SU-DHL-6 (cell line): ENCODE measurements around the gene GCH1.

Experiments
- EZH2phosphoT487 ChIP-seq: fragments of 200-600 bp; sonication (generic), shearing (Covaris generic); conservative IDR thresholded peaks from 2 replicates; pipeline ENCODE4 v1.6.1; 2018; ENCODE audit warnings: mild to moderate bottlenecking, antibody characterized with exemption, low read length, moderate library complexity, mixed read lengths
- TF ChIP-seq, protein P1 (sequence below): fragments of 200-600 bp; sonication (generic); IDR thresholded peaks from one replicate; pipeline ENCODE4 v1.5.1; 2017; ENCODE audit warnings: antibody characterized with exemption, mild to moderate bottlenecking, low read length, moderate library complexity; ENCODE audit not compliant: insufficient read depth, poor library complexity, severe bottlenecking

DNA sequence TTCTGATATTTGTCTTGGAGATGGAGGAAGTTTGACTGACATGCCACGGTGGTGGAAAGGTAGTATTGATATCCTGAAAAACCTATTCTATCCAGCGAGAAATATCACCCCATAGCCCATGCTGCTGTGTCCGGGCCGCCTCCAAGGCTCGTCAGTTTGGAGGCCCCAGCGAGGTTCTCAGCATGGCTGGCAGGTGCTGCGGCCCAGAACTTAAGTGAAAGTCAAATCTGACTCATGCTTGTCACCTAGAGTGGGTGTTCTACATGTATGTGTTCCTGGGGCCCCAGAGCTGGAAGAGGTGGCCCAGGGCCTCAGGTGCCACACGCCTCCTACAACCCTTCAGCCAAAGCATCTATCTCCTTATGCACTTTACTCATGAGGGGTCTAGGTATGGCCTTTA lies 92.9 kb downstream of the GCH1 start:
- TF ChIP-seq, protein P1, sequence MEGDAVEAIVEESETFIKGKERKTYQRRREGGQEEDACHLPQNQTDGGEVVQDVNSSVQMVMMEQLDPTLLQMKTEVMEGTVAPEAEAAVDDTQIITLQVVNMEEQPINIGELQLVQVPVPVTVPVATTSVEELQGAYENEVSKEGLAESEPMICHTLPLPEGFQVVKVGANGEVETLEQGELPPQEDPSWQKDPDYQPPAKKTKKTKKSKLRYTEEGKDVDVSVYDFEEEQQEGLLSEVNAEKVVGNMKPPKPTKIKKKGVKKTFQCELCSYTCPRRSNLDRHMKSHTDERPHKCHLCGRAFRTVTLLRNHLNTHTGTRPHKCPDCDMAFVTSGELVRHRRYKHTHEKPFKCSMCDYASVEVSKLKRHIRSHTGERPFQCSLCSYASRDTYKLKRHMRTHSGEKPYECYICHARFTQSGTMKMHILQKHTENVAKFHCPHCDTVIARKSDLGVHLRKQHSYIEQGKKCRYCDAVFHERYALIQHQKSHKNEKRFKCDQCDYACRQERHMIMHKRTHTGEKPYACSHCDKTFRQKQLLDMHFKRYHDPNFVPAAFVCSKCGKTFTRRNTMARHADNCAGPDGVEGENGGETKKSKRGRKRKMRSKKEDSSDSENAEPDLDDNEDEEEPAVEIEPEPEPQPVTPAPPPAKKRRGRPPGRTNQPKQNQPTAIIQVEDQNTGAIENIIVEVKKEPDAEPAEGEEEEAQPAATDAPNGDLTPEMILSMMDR = no peak
- TF ChIP-seq EZH2phosphoT487 = no peak
